Measurements from ENCODE around the gene TMEM258. TPM values are rescaled to one million over a fixed set of nuclear protein-coding genes. Genes with fewer than 3 reads are reported as not detected.
A peak's percentile ranks its signal among the peaks of the same experiment; 100 is the strongest.

TMEM258 gene
- total and polyA plus RNA-seq, 10 of the 15 experiments (the other 5 are each of a cell fraction or from before 2014, with no cell fraction given), result 160 to 840 (median 326) TPM

GRCh38 chr11:61795876-61796526, 3.6 kb upstream of the TMEM258 start:
- H2AFZ ChIP-seq (ENCODE audit: control insufficient read depth, low read depth, low read length), result no peak overlapping the region
- POLR2A ChIA-PET, result interaction anchor here (2.1 to 7.0 kb wide), 3 partner anchors 20 to 39 kb away, joined by 21 to 77 read pairs (median 22); partner anchors contain the start of genes FADS1 and FADS2
- RAD21 ChIA-PET (ENCODE audit: unreplicated experiment), result interaction anchor here (0.9 to 6.2 kb wide), 13 partner anchors 8 to 317 kb away, joined by 3 to 96 read pairs (median 9); partner anchors contain the start of genes BEST1 and FADS2
- H3K27ac ChIP-seq (ENCODE audit: control insufficient read depth, insufficient read depth), result no peak overlapping the region
- no peaks in the 10 kb centered on the region for H4K20me1 ChIP-seq (ENCODE audit: control insufficient read depth, insufficient read depth)
- H3K4me1 ChIP-seq (ENCODE audit: control insufficient read depth, insufficient read depth, low read length), result no peaks in the 10 kb centered on the region; the same call in 1 of the 2 replicates
- no TSS peak for BruUV-seq (replicated peaks)
- intact Hi-C loops (cut with micrococcal nuclease; ENCODE audit: unreplicated experiment), result loop anchor here (5.0 kb wide), 4 partner anchors 76 to 311 kb away; partner anchors contain the start of gene FTH1
- H3K9me3 ChIP-seq (replicated peaks; ENCODE audit: control insufficient read depth, insufficient read depth, low read length), result no peaks in the 10 kb centered on the region
- H3K36me3 ChIP-seq (ENCODE audit: control insufficient read depth in 2 of 2, insufficient read depth in 2 of 2, low read length in 1 of 2), result peaks cover 7 to 9% of the 10 kb centered on the region in 2 experiments; a peak in 3 of 4 replicates
- ATAC-seq, result no peak
- no peak overlapping the region for H3K4me2 ChIP-seq (ENCODE audit: control insufficient read depth, insufficient read depth)
- in situ Hi-C loops (cut with MboI), result loop anchor here (5.0 kb wide), 2 partner anchors 101 to 311 kb away; no protein-coding TSS in a partner anchor
- no peak overlapping the region for H3K9ac ChIP-seq (ENCODE audit: control insufficient read depth, insufficient read depth, low read length)
- WGBS (ENCODE audit: insufficient coverage, insufficient replicate concordance, low lambda C conversion rate, missing lambda C conversion rate), result 97% methylated on average over 18 of the region's 18 CpGs
- no peak for FAIRE-seq
- DNase-seq (ENCODE audit: low read depth, low spot score), result no peak
- peaks cover 76% of the 10 kb centered on the region for H3K79me2 ChIP-seq (ENCODE audit: control insufficient read depth, insufficient read depth, low read length)
- no peaks in the 10 kb centered on the region for H3K27me3 ChIP-seq (replicated peaks in 1 of 2; ENCODE audit: control insufficient read depth in 2 of 2, insufficient read depth in 2 of 2, low read length in 1 of 2)
- CTCF ChIA-PET, result interaction anchor here (1.0 to 12.7 kb wide), 19 partner anchors 8 to 316 kb away, joined by 3 to 188 read pairs (median 39); partner anchors contain the start of genes BEST1, FADS1 and FADS2
- no peak overlapping the region for H3K4me3 ChIP-seq
- TF ChIP-seq JUND (IDR thresholded peaks at IDR 0.05; ENCODE audit: low read depth, low read length) (no peak), ELK1 (IDR thresholded peaks at IDR 0.05; ENCODE audit: low read depth, low read length) (no peak)
- SMC1A ChIA-PET (ENCODE audit: uncharacterized antibody, unreplicated experiment), result interaction anchor here (1.2 to 6.0 kb wide), 15 partner anchors 9 to 313 kb away, joined by 3 to 86 read pairs (median 15); partner anchors contain the start of genes BEST1 and FADS2

GRCh38 chr11:61795459-61795858, 3.1 kb upstream of the TMEM258 start:
- in situ Hi-C loops (cut with MboI), result loop anchor here (5.0 kb wide), 2 partner anchors 102 to 312 kb away; no protein-coding TSS in a partner anchor
- no peak for FAIRE-seq
- intact Hi-C loops (cut with micrococcal nuclease; ENCODE audit: unreplicated experiment), result loop anchor here (5.0 kb wide), 4 partner anchors 77 to 312 kb away; partner anchors contain the start of gene FTH1

More at GRCh38 chr11:61795459-61795858, 3.1 kb upstream of the TMEM258 start:
- Histone ChIP-seq H3K79me2 (ENCODE audit: control insufficient read depth, insufficient read depth, low read length) (peaks cover 80% of the 10 kb centered on the region), H3K27ac (ENCODE audit: control insufficient read depth, insufficient read depth) (no peak overlapping the region), H2AFZ (ENCODE audit: control insufficient read depth, low read depth, low read length) (no peak overlapping the region), H3K36me3 (ENCODE audit: control insufficient read depth in 2 of 2, insufficient read depth in 2 of 2, low read length in 1 of 2) (peaks cover 8 to 9% of the 10 kb centered on the region in 2 experiments; a peak in 3 of 4 replicates), H3K4me1 (ENCODE audit: control insufficient read depth, insufficient read depth, low read length) (no peaks in the 10 kb centered on the region; the same call in 1 of the 2 replicates), H3K4me2 (ENCODE audit: control insufficient read depth, insufficient read depth) (no peak overlapping the region), H3K9ac (ENCODE audit: control insufficient read depth, insufficient read depth, low read length) (no peak overlapping the region), H4K20me1 (ENCODE audit: control insufficient read depth, insufficient read depth) (no peaks in the 10 kb centered on the region), H3K9me3 (replicated peaks; ENCODE audit: control insufficient read depth, insufficient read depth, low read length) (no peaks in the 10 kb centered on the region), H3K27me3 (replicated peaks in 1 of 2; ENCODE audit: control insufficient read depth in 2 of 2, insufficient read depth in 2 of 2, low read length in 1 of 2) (no peaks in the 10 kb centered on the region), H3K4me3 (no peak overlapping the region)
- 91% methylated on average over 12 of the region's 12 CpGs for WGBS (ENCODE audit: insufficient coverage, insufficient replicate concordance, low lambda C conversion rate, missing lambda C conversion rate)
- CTCF ChIA-PET, result interaction anchor here (4.5 to 12.7 kb wide), 9 partner anchors 11 to 312 kb away, joined by 39 to 188 read pairs (median 118); partner anchors contain the start of genes BEST1, FADS1 and FADS2
- POLR2A ChIA-PET, result no interaction called here
- DNase-seq (ENCODE audit: low read depth, low spot score) (no peak), ATAC-seq (no peak)
- BruUV-seq (replicated peaks), result no TSS peak
- no peak for TF ChIP-seq BMI1 (IDR thresholded peaks at IDR 0.05; ENCODE audit: borderline replicate concordance)
- 0 out of 2 replicates have a peak, but pooled peaks have one; percentile 27 for TF ChIP-seq POLR2A (IDR thresholded peaks at IDR 0.05; ENCODE audit: low read depth, low read length)
- SMC1A ChIA-PET (ENCODE audit: uncharacterized antibody, unreplicated experiment), result interaction anchor here (1.2 to 6.0 kb wide), 7 partner anchors 33 to 313 kb away, joined by 4 to 86 read pairs (median 22); partner anchors contain the start of genes BEST1 and FADS2
- RAD21 ChIA-PET (ENCODE audit: unreplicated experiment), result interaction anchor here (1.5 to 6.2 kb wide), 3 partner anchors 152 to 317 kb away, joined by 5 to 96 read pairs (median 14); partner anchors contain the start of gene BEST1

Data from GM12878 (cell line).